Measurements from ENCODE around the gene TPP2.
A peak's percentile ranks its signal among the peaks of the same experiment; 100 is the strongest.

The TPP2 gene

DNA sequence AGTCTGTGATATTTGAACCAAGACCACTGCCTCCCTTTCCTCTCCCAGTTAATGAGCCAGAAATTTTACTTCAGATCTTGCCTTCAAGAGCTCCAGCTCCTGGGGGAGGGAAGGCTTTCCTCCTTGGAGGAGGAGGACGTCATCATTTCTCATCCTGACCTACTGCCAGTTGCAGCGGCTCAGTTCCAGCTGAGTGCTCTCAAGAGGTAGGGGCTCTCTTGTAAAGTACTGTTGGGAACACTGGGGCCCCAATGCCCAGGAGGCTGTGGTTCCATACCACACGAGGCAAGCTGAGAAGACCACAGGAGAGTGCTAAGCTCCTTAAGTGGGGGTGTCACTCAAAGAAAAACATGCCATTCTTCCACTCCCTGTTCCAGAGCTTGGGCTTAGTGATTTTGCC is 61.9 kb downstream of the TPP2 start:
- no peak for DNase-seq

DNA sequence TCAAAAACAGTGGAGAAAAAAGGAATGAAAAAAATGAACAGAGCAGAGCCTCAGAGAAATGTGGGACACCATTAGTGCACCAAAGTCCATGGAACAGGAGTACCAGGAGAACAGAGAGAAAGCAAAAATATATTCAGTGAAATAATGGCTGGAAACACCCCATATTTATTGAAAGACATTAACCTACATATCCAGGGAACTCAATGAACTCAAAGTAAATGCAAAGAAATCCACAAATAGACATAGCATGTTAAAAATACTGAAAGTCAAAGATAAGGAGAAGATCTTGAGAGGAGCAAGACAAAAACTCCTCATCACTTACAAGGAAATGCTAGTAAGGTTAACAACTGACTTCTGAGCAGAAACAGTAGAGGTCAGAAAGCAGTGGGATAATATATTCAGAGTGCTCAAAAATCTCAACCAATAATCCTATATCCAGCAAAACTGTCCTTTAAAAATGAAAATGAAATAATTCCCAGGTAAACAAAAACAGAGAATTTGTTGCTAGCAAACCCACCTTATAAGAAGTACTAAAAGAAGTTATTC is 62.5 kb downstream of the TPP2 start:
- DNase-seq: no peak

DNA sequence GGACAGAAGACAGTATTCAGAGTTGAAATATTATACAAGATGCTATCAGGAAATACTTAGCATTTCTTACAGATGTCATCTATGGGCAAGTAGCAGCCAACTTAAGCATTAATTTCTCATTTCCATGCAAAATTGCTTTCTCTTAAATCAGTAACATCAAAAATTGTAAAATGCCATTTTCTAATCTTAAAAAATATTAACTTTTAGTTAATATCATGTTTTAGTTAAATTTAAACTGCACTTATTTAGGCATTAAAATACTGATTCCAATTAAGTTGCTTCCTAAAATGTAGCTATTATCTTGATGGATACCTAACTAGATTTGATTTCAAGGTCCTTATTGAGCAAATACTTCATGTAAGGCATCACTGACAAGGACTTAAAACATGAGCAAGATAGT is 70.2 kb downstream of the TPP2 start:
- DNase-seq: no peak

DNA sequence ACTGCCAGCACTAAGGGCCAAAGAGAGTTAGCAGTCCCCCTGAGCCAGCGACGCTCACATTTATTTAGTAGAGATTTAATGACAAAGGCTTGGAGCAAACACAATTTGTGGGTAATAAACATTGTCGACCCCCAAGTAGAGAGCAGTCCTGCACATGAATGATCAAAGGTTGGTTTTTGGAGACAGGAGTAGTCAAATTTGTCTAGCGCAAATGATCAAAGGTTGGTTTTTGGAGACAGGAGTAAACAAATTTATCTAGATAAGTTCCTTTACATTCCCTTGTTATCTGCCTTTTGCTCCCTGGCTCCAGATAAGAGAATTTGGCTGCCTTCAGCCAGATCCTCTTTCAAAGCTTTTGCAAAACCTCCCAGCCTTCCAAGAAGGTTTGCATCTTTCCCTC is 71.1 kb downstream of the TPP2 start:
- no peak for DNase-seq

DNA sequence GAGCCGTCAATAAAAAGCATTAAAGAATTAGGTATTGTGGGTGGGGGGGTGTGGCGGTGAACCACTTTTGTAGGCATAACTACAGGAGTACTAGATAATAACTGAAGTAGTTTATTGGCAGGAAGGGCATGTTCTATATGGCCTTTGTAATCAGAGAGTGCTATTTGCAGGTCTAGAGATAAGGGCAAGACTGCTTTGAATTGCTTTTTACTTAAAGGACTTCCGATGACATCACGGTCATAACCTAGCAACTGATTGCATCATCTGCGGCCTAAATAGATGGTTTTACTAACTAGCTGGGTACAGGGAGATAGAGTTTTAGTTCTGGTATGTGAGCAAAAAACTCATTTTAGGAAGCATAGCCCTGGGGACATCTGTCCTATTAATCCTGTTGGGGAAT is 73.3 kb downstream of the TPP2 start:
- DNase-seq: no peak

DNA sequence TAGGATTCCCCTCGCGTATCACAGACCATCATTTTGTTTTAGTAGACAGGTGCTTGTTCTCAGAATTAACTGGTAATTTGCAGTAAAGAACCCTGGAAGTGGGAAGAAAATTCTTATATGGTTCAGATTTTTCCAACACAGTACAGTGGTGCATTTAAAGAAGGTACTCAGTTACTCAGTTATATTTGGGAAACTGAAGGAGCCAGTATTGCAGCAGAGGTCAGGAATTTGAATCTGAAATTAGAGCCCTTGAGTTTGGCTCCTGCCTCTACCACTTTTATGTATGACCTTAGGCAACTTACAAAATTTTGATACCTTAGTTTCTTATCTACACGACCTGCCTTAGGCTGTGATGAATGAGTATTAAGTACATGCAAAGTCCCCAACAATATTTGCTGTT is 78.3 kb downstream of the TPP2 start:
- no peak for DNase-seq

DNA sequence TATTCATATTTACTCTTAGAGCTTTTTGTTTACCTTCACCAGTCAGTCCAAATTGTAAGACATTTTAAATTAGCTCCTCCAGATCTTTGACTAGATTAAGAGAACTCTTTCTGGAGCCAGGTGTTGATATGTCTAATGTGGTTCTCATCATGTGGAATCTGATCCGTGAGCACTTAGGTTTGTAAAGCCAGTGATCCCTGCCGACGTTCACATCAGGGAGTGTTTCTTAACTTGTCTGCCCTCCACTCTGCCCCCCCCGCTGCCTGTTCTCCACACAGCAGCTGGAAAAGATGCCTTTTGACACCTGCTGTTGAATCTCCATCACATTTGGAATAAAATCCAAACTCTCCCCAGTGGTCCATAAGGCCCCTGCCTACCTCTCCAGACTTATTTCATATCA is 80.3 kb downstream of the TPP2 start:
- no peak for DNase-seq

DNA sequence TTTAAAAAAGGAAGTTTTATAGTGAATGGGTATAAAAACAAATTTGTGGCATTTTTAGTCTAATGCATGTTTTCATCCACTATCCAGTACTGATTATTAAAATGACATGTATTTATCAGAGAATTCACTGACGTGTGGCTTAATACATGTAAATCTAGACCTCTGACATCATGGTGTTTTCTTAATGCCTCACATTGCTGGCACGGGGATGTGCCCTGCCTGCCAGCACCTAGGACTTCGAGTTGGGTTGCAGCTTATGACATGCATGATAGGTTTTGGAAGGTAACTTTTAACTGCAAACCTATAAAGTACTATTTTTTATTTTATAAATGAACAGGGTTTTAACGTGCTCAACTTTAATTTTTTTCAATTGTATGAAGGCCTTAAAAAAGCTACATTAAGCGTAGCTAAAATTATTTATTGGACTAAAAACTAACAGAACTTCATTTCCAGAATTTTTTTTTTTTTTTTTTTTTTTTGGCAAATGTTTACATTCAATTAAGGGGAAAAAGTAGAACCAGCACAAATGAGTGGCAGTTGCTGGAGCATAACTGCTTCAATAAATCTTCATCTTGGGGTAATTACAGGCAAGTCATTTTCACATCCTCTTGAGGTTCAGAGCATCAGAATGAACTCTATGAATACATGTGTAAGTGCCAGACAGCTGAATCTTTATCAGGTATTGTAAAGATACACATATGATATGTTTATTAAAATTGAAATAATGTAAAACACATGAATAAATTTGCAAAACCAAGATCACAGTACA is 81.7 kb downstream of the TPP2 start:
- DNase-seq: peak; percentile 79

DNA sequence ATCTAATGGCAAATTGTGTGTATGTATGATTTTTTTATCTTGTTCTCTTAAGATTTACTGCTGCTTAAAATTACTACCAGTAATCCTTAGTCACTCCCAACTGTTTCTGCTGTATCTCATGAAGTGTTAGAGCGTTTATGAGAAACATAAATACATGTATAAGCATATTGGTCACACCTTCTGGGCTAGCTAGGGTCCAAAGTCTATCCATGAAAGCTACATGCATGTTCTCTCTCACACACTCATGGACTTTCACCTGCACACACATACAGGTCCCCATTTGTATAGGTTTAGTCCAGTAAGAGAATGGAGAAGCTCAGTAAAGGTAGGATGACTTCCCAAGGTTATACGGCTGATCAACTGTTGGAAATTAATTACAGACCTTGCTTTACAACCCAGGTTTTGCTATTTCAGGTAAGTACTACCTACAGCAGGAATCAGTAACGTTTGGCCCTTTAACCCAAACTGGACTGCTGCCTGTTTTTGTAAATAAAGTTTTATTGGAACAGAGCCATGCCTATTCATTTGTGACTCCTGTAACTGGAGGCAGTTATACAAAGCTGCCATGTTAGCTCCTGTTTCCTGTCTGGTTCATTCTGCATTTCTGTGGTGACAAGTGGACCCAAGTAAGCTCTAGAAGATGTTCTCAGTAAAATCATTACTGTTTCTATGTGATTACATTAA is 82.8 kb downstream of the TPP2 start:
- no peak for DNase-seq

DNA sequence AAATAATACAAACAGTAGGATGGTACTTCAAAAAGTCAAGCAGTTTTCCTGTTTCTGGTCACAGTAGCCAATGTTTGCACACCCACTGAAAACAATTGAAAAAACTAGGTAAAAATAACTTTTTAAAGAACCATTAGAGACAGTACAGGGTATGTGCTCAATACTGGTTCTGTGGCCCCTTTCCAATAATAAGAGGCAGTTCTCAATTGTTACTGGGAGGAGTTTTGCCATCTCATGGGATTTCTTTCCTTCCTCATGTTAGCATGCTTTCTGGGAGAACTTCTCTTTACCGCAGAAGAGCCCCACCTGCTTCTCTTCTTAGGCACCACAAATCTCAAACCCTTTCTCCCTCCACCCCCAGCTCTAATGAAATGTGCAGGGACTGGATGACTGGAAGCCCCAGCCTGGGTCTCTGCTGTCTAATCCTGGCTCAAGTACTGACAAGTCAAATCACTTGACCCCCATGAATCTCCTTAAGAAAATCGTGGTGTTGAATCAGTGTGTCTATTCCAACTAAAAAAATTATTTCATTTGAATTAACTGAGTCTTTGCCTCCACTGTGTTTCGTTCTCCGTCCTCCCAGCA is 83.4 kb downstream of the TPP2 start:
- no peak for DNase-seq

DNA sequence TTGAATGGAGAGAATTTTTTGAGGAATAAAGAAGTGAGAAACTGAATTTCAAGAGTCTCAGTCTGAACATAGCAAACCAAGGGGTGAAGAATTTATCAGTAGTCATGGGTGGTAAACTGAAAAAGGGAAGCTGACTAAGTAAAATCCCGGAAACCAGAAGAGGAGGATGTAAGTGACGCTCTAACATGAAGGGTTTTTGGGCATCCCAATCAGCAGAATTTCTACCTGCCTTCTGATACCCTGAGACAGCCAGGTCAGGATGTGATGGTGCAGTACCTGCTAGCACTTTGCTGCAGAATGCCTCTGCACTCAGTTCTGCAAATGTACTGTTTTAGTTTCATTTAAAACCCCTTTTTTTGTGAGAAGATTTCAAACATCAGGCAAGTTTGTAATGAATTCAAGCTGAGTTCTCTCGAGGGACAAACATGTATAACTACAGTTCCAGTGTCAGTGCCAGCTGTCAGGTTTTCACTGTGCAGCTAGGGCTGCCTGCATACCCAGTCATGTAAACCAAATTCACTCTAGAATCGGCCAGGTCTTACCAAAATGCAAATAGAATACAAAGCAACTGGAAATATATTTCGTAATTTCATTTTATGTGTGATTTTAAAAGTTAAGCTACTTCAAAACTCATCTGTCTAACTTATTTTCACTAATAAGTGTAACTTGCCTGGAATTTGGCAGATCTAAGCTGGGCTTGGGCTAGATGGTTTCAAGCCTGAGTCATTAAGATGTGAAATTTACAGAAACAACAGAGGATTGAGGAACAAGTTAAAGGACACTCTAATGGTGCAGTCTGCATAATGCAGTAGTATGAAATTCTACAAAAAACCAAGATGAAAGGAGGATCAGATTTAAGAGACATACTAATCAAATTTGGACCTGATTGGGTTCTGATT is 84.3 kb downstream of the TPP2 start:
- no peak for DNase-seq

DNA sequence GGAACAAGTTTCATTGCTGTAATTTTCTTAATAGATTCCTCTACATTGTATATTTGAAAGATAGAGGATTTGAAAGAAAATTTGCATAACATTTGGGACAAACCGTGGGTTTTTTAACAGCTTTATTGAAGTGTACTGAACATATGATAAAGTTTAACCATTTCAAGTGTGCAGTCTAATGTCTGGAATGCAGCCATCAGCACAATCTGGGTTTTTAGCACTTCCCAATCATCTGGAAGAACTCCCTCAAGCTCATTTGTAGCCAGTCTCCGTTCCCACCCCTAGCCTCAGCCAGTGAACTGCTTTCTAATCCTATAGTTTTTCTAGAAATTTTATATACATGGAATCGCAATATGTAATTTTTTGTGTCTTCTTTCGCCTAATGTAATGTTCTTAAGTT is 85.4 kb downstream of the TPP2 start:
- no peak for DNase-seq

DNA sequence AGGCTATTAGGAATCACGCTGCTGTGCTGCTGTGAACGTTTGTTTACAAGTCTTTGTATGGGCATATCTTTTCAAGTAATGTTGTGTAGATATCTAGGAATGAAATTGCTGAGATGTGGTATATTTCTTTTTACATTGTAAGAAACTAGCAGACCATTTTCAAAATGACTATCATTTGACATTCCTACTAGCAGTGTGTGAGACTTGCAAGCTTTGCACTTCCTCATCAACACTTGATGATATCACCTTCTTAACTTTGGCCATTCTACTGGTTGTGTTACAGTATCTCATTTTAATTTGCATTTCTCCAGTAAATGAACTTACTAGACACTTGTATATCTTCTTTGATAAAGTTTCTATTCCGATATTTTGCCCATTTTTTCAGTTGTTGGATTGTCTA is 85.9 kb downstream of the TPP2 start:
- no peak for DNase-seq

DNA sequence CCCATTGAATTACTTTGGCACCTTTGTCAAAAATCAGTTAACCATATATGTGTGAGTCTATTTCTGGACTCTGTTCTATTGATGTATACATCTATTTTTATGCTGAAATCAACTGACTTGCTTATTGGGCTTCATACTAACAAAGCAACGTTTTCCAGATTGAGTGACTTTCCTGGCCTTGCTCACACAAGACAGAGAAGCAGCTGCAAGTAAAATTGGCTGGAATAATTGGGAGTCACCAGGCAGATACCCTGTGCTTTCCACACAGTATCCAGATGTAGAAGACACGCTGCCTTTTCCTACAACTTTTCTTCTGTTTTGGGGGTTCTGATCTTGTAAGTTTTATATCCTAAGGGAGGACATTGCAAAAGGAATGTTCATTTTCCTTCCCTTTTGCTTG is 86.9 kb downstream of the TPP2 start:
- no peak for DNase-seq

DNA sequence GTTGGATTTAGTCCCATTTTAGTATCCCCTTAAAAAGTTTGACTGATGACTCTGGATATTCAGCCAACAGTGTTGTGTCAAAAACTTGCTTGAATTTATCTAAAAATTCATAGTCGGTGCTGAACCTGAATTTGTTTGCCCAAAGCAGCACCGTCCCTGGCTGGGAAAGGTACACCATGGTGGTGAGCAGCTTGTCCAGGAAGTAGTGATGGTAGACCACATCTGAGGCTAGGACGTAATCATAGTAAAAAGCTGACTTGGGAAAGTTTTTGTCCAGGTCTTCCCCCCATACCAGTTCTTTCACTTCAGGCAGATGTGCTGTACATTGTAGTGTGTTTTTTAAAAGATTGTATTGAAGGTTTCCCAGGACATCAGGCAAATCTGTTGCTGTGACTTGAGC is 89.2 kb downstream of the TPP2 start:
- no peak for DNase-seq

DNA sequence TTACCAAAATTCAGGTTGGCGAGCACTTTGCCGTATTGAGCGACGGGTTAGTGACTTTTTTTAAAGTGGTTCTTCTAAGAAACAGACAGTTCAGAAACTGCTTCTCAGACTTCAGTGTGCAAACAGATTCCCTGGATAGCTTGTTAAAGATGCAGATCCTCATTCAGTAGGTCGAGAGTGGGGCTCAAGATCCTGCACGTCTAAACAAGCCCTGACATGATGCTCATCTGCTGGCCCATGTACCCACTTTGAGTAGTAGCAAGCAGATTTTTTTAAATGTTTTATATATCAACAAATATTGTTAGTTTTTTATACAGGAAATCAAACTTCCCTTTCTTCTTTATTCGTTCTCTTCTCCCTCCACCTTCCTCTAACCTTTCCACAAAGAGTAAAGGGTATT is 90.7 kb downstream of the TPP2 start:
- DNase-seq: no peak

DNA sequence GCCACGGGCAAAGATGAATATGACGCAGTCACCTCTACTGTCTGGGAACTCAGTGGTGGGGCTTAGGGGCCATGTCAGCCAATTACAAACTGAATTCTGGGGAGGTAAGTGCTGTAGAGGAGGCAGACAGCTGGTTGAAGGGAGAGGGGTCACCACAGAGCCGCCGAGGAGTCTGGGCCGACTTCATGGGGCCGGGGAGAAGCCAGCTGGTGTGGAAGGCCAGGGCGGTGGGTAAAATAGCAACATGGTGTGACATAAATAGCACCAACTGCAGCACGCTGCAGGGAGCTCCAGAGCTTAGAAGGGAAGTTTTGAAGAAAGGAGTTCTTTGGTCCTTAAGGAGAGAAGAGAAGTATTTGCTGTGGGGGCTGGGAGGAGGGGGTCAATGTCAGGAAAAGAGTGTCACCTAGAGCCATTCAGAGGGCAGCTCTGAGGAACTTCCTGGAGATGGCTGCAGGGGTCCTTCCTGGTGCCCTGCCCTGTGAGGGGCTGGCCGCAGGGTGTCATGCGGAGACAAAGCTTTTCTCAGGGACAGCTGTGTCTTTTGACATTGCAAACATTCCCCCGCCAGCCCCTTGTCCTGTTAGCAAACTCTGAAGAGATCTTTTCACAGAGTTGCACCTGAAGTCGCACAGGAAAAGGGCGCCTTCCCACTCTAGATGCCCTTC is 91.7 kb downstream of the TPP2 start:
- DNase-seq: no peak

DNA sequence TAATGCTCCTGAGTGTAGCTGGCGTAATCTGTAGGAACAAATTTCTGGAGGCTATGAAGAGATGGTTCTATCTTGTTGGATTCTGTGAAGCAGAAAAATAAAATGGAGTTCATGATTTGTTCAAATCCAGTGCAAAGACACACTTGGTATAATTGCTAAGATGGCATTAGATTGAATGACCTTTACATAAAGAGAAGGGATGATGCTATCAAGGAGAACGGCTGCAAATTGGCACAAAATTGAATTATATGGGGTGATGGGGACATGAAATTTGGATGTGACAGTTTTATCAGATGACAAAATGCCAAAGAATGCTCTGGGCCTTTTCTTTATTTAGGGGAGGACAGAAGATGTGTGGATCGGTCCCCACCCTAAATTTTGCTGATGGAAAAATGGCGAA is 94.1 kb downstream of the TPP2 start:
- DNase-seq: no peak

DNA sequence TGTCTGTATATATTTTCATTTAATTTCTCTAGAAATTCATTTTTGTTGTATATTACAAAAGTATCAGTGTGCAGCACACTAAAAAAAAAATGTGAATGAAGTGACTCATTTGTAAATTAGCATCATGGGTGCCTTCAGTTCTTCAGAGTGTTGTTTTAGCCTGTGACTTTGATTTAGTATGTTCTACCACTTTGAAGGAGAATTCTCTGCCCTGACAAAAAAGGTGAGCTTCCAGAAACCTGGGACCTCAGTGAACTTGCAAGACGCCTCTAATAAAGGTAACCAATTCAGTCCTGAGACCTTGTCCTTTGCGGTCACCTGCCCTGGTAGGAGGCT is 95.7 kb downstream of the TPP2 start:
- no peak for DNase-seq

DNA sequence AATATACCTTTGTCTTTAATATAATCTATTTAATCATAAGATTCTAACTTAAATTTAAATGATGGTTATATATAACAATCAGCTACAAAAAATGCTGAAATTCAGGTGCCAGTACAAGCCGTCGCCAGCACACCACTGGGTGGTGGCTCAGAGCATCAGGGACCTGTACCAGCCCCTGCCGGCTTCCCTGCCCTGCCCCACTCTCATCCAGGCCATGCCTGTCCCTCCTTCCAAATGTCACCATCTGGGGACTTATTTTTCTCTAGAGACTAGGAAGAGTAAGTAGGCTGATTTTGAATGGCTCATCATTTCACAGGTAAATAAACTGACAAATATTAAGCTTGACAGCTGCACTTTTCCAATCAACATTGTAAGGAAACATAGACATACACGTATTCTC is 96.5 kb downstream of the TPP2 start:
- DNase-seq: no peak

DNA sequence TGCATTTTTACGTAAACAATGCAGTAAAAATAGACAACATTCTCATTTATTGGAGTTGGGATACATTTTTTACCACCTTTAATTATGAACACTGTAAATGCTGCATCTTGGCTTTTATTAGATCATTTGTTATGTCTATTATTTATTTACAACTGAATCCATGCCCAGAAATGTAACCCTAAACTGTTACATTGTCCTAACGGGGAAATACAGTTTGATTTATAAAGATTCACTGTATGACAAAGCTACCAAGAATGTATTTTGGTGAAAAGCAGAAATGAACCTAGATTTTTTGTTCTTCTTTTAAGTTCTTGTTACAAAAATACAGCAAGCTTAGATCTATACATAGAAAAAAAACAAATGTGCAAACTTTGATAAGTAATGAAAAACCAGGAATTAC is 97.0 kb downstream of the TPP2 start:
- no peak for DNase-seq

DNA sequence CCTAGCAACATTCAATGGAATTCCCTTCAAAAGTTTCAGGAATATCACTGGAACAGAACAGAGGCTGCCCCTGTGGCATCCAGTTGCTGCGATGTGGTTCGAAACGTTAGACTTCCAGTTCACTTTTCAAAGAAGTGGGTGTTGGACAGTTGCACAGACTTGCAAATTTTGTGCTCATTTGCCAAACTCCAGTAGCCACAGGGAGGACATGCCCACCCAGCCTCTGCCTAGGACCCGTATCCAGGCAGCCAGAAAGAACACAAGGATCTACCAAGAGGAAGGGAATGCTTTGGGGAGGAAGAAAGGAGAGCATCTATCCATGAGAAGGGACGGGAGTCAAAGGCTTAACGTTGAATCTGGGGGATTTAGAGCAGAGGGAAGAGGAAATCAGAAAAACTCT is 98.2 kb downstream of the TPP2 start, which contains the start of gene METTL21C:
Gene METTL21C, minus strand, starts transcription at position 108 of the 400 bp plus-strand sequence. CDS start 546 bp downstream, outside the sequence.
- no peak for DNase-seq

DNA sequence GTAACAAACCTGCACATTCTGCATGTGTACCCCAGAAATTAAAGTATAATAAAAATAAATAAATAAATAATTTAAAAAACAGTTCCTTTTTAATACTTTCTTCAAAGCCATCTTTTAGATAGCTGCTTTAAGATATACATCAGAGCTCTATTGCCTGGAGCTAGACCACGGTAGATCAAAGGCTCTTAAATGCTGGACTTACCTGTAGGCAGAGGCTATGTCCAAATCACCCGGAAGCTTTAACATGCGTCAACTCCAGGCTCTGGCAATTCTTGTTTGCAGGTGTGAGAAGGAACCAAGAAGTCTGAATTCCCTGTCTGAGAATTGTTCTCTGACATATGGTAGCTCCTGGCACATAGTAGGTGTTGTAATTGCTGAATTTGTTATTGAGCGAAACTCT is 99.7 kb downstream of the TPP2 start:
- DNase-seq: no peak

All from NCI-H446 treated with DMSO at 0.1 percent for 48 hours (cell line).